Amniotic stem cell (primary cell): ENCODE results near the gene CCDC106.

Source experiments
- DNase-seq: peaks from one replicate; lab custom pipeline; 2025; lab: John Stamatoyannopoulos, UW

Gene CCDC106

DNA sequence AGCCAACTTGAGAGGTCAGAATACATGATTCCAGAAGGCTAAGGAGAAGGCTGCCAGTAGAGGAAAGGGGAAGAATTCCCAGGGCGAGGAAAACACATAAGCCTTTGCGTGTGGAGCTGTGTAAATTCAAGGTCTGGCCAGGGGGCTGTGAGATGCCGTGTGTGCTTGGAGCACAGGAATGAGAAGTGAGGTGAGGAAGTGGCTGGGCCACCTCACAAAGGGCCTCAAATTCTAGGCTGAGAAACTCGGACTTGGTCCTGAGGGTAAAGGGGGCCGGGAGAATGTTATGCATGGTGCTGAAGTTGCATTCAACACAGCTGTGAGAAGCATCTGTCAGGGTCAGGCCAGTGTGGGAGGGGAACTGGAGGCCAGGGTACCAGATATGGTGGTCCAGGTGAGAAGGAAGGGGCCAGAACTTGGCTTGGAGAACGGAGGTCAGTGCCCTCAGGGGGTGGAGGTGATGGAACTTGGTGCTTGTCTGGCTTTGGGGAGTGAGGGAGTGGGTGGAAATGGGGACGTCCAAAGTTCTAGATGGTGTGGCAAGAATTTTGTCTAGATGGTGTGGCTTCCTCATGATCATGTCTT is 12.1 kb upstream of the CCDC106 start:
- DNase-seq: no peak

GRCh38 chr19:55636723-55637122 is 11.3 kb upstream of the CCDC106 start:
- no peak for DNase-seq

- DNase-seq: no peak
These were observed 10.5 kb upstream of the CCDC106 start for GRCh38 chr19:55637534-55637933.

- no peak for DNase-seq
These were observed 9.1 kb upstream of the CCDC106 start for GRCh38 chr19:55638864-55639359.

DNA sequence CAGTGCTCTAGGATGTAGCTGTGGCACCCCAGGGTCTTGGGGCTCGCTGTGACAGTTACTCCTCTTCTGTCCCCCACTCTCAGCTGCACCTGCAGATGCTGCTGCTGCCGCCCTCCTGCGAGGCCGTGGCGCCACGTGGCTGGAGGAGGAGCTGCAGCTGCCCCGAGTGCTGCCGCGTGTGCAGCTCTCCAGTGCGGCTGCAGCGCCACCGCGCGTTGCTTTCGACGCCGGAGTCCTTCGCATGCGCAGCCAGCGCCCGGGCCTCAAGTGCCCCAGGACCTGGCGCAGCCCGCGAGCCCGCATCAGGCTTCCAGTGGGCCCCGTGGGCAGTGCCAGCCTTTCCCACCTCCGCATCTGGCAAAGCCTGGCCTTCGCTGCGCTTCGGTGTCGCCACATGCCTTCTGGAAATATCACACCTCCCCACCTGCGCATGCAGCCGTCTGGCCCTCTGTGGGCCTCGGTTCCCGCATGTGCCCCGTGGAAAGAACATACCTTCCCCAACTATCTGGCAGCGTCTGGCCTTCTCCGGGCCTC is 7.9 kb upstream of the CCDC106 start:
- DNase-seq: peak; percentile 11

GRCh38 chr19:55640577-55641425 is 7.2 kb upstream of the CCDC106 start, which contains the start of gene ZNF580:
Gene ZNF580, plus strand, starts transcription at chr19:55641002. Its CDS starts 1,507 bp downstream, at chr19:55642509.
- DNase-seq: peak; percentile 51

DNA sequence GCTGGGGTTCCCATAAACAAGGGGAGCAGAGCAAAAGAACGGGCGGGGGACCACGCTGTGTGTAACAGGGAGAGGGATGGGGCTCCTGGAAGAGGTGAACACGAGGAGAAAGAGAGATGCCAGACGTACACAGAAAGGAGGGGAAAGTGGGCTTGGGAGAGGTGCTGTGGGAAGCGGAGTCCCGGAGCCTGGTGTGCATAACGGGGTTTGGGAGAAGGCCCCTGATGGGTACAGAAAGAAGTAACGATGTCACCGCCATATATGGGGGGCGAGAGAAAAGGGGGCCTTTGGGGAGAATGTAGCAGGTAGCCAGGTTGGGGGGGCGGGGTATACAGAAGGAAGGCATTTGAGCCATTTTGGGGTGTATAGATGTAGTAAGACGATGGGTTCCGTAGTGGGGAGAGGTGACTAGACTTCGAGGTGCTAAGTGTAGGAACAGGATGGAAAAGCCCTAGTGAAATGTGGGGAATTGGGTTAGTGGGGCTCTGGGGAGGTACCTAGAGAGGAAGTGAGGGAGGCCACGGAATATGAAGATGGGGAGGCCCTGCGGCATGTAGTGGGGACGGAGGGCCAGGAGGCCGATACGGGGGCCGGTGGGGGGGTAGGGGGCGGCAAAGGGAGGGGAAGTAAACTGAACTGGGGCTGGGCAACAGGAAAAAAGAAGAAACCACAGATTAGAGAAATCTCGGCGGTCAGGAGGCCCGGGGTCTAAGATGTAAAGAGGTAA is 6.4 kb upstream of the CCDC106 start:
- no peak for DNase-seq

GRCh38 chr19:55642153-55643002 is 5.6 kb upstream of the CCDC106 start:
- DNase-seq: no peak

DNA sequence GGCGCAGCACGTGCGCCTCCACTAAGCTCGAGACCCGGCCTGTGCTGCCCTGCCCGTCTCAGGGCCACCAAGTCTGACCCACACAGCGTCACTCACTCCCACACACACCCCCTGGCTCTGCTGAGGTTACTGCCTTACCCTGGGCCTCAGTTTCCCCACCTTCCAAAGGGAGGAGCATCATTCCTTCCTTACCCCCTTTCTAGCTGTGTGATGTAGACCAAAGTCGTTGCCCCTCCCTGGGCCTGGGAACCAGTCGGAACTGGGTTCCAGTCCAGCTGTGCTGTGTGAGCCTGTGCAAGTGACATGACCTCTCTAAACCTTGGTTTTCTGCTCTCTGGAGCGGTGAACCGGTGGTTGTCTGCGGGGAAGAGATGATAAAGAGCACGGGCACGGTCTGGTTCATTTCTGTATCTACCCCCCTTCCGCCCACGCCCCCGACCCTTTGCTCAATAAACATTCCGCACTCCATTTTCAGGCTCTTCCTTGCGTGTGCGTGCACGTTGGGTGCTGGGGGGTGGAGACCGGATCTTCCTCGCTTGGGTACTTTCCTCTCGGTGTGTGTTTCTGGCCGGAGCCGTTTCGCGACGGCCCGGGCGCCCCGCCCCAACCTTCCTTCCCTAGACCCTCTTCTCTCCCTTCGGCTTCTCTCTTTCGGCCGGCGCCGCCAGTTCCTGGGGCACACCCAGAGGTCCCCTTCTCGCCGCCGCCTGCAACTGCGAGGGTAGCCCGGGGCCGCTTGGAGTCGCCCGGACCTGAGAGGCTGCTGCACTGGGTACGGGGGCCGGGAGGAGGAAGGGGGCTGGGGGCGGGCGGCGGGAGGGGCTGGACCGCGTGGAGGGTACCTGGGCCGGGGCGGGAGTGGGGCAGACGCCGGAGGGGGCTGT is 4.8 kb upstream of the CCDC106 start, which contains the start of gene ZNF581:
Gene ZNF581 (plus strand): TSS at position 647 of the 884 bp plus-strand sequence. CDS start 923 bp downstream, outside the sequence.
- peak; percentile 31 for DNase-seq

DNA sequence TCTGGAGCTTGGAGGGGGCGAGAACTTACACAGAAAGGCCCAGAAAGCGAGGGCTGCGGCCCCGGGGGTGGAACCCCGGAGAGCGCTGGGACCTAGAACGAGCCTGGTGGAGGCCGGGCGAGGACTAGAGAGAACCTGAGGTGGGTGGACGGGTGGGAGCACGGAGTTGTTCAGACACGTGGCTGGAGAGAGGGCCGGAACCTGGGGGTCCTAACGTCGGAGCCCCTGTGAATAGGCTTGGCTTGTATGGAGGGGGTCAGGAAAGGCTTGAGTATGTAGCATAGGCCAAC is 4.2 kb upstream of the CCDC106 start:
- DNase-seq: no peak

GRCh38 chr19:55644191-55644833 is 3.7 kb upstream of the CCDC106 start:
- DNase-seq: no peak

DNA sequence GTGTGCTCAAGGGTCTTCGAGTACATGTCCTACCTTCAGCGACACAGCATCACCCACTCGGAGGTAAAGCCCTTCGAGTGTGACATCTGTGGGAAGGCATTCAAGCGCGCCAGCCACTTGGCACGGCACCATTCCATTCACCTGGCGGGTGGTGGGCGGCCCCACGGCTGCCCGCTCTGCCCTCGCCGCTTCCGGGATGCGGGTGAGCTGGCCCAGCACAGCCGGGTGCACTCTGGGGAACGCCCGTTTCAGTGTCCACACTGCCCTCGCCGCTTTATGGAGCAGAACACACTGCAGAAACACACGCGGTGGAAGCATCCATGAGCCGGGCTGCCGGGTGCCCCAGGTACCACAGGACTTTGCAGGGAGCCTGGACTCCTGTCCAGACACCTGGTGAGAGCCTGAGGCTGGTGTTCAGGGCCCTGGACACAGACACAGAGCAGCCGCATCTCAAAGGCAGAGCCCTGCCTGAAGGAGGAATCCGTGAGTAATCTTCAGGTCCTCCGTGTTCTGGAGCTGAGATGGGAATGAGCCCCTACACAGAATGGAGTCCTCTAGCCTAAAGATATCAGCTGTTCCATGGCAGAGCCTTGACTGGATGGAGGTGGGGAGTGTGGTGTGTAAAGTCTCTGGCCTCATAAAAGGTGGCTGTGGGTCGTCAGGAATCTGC is 3.0 kb upstream of the CCDC106 start:
- DNase-seq: no peak

DNA sequence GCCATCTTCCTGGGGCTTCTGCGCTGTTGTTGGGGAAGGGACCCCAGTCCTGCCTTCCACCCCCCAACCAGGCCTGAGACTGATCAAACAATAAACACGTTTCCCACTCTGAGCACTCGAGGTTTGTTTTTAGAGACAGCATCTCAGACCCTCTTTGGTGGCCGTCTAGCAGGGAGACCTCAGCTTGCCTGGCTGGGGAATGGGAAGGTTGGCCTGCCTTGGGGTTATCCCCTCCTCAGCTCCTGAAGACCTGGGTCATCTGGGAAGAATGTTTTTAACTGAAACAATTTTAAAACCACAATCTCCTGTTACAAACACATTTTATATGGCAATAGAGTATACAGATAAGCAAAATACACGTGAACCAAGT is 2.5 kb upstream of the CCDC106 start:
- no peak for DNase-seq

DNA sequence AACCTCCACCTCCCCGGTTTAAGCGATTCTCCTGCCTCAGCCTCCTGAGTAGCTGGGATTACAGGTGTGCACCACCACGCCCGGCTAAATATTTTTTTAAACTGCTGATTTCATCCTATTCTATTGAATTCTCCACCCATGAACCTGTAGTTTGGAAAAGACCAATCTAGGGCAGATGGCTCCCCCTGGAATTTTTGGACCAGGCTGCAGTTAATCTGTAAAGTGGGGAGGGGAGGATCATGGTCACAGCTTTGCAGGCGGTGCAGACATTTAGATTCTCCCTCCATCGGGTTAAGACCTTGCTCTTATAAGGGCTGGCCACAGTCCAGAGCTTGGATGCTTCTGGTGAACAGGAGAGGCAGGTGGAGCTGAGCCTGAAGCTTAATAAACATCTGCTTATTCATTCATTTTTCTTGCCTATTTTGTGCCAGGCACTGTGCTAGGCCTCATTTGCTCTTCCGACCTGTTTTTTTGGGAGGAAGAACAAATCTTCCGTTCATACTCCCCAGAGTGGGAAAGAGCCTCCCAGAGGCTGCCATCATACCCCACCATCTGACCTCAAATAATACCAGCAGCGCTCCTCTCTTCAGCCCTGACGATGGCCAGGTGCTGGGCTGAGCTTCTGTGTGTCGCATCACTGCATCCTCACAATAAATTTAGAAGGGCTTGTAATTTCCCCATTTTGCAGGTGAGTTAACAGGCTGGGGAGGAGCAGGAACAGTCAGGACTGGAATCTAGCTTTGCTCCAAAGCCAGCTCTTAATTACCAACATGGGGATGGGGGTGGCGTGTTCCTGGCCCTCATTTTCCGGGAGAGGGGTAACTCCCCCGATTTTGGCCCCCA is 902 bp upstream of the CCDC106 start:
- no peak for DNase-seq

- no peak for DNase-seq
These were observed 714 bp downstream of the CCDC106 start for GRCh38 chr19:55648585-55649267.

DNA sequence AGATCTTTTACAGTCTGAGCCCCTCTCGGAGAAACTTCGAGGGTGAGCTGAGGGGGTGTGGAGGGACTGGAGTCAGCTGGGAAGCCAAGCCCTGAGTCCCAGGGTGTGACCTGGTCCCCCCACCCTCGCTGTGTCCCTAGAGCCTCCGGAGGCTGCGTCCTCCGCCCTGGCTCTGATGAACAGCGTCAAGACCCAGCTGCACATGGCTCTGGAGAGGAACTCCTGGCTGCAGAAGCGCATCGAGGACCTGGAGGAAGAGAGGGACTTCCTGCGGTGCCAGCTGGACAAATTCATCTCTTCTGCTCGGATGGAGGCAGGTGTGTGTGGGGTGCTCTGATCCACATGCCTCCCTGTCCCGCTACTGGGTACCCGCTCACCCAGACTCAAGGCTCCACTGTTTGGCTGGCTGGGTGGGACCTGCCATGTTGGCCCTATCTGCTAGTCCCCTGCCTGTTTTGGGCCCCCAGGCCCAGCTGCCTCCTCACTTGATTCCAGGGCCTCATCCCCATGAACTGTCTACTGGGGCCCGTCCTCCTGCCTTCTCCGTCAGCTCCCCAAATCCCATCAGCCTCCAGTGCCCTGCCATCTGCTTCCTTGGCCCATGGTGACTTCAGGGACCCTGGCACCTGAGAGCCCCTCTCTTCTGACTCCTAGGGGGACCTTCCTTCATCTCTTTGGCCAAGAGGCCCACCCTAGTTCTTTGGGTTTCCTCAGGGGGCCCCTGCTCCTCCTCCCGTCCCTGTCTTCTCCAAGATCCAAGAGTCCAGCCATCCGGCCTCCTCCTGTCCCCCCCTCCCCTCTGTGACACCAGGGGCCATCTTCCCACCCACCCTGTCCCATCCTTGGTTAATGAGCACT is 1.5 kb downstream of the CCDC106 start:
- no peak for DNase-seq

DNA sequence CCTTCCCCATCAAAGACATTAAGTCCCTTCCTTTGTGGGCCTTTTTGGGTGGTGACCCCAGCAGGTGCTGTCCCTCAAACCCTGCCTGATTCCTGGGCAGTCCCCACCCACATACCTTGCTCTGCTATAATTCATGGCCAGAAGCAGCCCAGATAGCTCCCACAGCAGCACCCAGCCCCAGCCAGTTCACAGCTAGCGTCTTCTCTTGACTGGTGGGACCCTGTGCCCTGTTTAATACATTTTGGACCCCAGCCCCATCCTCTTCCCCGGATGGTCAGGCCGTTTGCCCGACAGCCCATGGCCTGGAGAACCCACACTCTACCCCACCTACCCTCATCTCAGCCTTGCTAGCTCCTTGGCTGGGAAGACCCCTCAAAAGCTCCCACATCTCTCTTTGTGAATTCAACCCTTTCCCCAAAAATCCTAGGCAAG is 2.1 kb downstream of the CCDC106 start:
- DNase-seq: no peak
